Middle frontal gyrus (tissue), 1 donor: Measurements from ENCODE around the gene OTUD1.
"Not testable (repeated sequence)": the region's sequence is repeated elsewhere in the genome, so short reads cannot be mapped to it uniquely, and the experiment has no call there.

ENCODE experiments used
- DNase-seq: peaks from one replicate; pipeline ENCODE4 v3.0.0-alpha.2; 2015; ENCODE audit warnings: low spot score; ENCODE audit errors: extremely low spot score

The OTUD1 gene

GRCh38 chr10:23438547-23439451 is at the start of gene OTUD1:
Gene OTUD1 (plus strand): TSS chr10:23439075. CDS start chr10:23439458, 383 bp downstream.
- DNase-seq, result peak; percentile 94

- not testable (repeated sequence) for DNase-seq
These were observed 48.5 kb upstream of the OTUD1 start for GRCh38 chr10:23390408-23390807.

GRCh38 chr10:23390809-23391208 is 48.1 kb upstream of the OTUD1 start:
- no peak for DNase-seq

DNA sequence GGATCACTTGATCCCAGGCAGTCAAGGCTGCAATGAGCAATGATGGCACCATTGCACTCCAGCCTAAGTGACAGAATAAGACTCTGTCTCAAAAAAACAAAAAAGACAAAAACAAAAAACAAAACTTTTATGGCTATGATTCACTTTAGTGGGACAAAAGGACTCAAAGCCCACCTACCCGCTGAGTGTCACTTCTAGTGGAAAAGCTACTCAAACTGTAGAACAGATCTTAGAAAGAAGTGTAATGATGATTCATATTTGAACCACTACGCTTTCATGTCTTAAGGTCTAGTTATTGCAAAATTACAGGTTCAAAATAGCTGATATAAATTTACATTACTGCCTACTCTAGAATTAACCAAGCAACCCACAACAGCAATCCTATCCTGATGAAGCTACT is 47.1 kb upstream of the OTUD1 start:
- DNase-seq, result no peak

GRCh38 chr10:23395017-23395416 is 43.9 kb upstream of the OTUD1 start:
- DNase-seq, result no peak

DNA sequence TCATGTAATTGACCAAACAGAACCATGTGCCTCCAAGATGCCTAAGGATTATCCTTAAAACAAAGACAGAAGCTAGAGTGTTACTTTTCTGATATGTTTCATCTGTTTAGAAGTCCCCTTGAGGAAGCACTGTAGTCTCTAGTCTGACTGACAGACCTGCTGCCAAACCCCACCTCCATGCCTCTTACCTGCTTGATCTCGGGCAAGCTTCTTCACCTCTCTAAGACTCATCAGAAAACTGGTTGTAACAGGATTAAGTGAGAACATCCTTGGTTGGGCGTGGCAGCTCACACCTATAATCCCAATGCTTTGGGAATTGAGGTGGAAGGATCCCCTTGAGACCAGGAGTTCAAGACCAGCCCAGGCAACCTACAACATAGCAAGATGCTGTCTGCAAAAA is 42.2 kb upstream of the OTUD1 start:
- no peak for DNase-seq

GRCh38 chr10:23399701-23400144 is 39.2 kb upstream of the OTUD1 start:
- DNase-seq, result no peak

DNA sequence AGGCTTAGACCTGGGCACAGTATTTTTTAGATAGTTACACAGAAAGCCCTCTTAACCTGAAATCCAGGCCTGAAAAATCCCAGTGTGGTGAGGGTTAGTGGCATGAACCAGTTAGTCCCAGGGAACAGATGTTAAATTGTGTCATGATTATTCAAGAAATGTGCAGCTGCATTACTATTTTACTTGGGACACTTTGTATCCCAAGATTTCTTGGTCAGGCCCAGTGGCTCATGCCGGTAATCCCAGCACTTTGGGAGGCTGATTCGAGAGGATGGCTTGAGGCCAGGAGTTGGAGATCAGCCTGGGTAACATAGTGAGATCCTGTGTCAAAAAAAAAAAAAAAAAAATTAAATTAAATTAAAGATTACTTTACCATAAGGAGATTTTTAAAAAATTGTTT is 36.0 kb upstream of the OTUD1 start:
- DNase-seq, result no peak

GRCh38 chr10:23403278-23403677 is 35.6 kb upstream of the OTUD1 start:
- no peak for DNase-seq

GRCh38 chr10:23403719-23404118 is 35.2 kb upstream of the OTUD1 start:
- no peak for DNase-seq

GRCh38 chr10:23404461-23404980 is 34.4 kb upstream of the OTUD1 start:
- DNase-seq, result no peak

GRCh38 chr10:23405540-23405939 is 33.3 kb upstream of the OTUD1 start:
- DNase-seq, result no peak

DNA sequence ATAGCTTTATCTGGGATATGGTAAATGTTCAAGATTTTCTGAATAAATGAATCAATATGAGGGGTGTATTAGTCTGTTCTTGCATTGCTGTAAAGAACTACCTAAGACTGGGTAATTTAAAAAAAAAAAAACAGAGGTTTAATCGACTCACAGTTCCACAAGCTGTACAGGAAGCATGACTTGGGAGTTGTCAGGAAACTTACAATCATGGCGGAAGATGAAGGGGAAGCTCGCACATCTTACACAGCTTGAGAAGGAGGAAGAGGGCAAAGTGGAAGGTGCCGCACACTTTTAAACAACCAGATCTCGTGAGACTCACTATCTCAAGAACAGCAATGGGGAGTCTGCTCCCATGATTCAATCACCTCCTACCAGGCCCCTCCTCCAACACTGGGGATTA is 32.5 kb upstream of the OTUD1 start:
- DNase-seq, result no peak

GRCh38 chr10:23408330-23408976 is 30.4 kb upstream of the OTUD1 start:
- DNase-seq, result no peak

- no peak for DNase-seq
These were observed 26.7 kb upstream of the OTUD1 start for GRCh38 chr10:23412223-23412622.

- DNase-seq, result no peak
These were observed 25.2 kb upstream of the OTUD1 start for GRCh38 chr10:23413629-23414089.

- no peak for DNase-seq
These were observed 24.2 kb upstream of the OTUD1 start for GRCh38 chr10:23414658-23415057.

- no peak for DNase-seq
These were observed 21.6 kb upstream of the OTUD1 start for GRCh38 chr10:23417254-23417653.

DNA sequence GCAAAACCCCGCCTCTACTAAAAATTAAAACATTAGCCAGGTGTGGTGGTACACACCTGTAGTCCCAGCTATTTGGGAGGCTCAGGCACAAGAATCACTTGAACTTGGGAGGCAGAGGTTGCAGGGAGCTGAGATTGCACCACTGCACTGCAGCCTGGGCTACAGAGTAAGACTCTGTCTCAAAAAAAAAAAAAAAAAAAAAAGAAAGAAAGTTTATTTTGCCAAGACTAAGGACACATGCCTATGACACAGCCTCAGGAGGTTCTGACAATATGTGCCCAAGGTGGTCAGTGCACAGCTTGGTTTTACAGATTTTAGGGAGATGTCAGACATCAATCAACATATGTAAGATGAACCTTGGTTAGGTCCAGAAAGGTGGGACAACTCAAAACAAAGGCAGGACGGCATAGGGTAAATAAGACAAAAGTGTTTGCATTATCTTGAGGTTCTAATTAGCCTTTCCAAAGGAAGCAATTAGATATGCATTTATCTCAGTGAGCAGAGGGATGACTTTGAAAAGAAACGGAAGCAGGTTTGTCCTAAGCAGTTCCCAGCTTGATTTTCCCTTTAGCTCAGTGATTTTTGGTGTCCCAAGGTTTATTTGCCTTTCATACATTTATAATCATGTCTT is 20.7 kb upstream of the OTUD1 start:
- DNase-seq, result no peak

GRCh38 chr10:23419201-23419600 is 19.7 kb upstream of the OTUD1 start:
- DNase-seq, result no peak

- no peak for DNase-seq
These were observed 19.1 kb upstream of the OTUD1 start for GRCh38 chr10:23419655-23420329.
